GM18526 (cell line): ENCODE measurements around the gene GPS2.

Experiments
- POLR2A ChIP-seq: IDR thresholded peaks from 3 replicates; pipeline ENCODE4 v1.6.1; 2011; ENCODE audit not compliant: insufficient read length; ENCODE audit errors: extremely low read depth

GPS2 gene

GRCh38 chr17:7266784-7267183 is 48.4 kb downstream of the GPS2 start:
- no peak for TF ChIP-seq POLR2A

GRCh38 chr17:7263801-7264078 is 51.4 kb downstream of the GPS2 start:
- TF ChIP-seq POLR2A, result no peak

DNA sequence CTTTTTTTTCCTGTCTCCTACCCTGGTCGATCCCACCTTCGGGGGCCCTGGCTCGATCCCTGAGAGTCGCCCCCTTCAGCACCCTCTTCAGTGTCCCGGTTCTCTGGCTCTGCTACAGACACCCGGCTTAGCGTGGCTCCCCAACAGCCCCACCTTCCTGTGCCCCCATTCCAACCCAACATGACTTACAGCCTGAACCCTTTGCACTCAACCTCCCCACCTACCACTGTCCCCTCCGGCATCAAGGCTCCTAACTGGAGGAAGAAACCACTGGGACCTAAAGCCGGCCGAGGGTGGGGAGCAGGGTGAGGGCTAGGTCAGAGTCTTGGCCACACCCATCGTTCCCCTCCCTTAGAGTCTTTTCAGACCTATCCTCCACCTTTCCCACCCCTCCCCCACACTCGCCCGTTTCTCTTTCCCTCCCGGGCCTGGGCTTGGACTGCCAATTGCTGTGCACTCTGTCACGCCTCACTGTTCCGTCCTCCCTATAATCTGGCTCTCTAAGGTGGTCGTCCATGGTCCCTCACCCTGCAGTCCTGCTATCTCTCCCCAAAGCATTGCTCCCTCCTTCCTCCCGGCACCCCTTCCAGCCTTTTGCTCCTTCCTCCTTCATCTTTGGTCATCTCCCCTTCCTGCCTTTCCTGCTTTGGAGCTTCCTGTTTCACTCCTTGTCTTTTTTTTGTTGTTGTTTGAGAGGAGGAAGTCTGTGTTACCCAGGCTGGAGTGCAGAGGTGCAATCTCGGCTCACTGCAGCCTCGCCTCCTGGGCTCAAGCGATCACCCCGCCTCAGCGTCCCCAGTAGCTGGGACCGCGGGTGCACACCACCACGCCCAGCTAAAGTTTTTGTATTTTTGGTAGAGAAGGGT is 52.0 kb downstream of the GPS2 start:
- TF ChIP-seq POLR2A, result no peak
